DMS53 (cell line): ENCODE measurements around the gene ISG20L2.

ENCODE experiments used
- DNase-seq: peaks from one replicate; lab custom pipeline; 2025; lab: John Stamatoyannopoulos, UW

Gene ISG20L2

GRCh38 chr1:156706657-156707416 is 21.7 kb downstream of the ISG20L2 start:
- peak; percentile 67 for DNase-seq

GRCh38 chr1:156705918-156706656 is 22.5 kb downstream of the ISG20L2 start:
- DNase-seq = peak; percentile 81

GRCh38 chr1:156705321-156705917 is 23.1 kb downstream of the ISG20L2 start, which contains the start of gene CRABP2:
TSS of gene CRABP2 (minus strand) at chr1:156705583. CDS start at chr1:156705446, 137 bp downstream.
- DNase-seq = peak; percentile 74

GRCh38 chr1:156704930-156705320 is 23.6 kb downstream of the ISG20L2 start:
- peak; percentile 82 for DNase-seq

- DNase-seq = no peak
Observed at GRCh38 chr1:156704166-156704711, 24.3 kb downstream of the ISG20L2 start.

GRCh38 chr1:156703741-156704140 is 24.8 kb downstream of the ISG20L2 start:
- no peak for DNase-seq

GRCh38 chr1:156703336-156703735 is 25.2 kb downstream of the ISG20L2 start:
- no peak for DNase-seq

GRCh38 chr1:156700736-156701531 is 27.6 kb downstream of the ISG20L2 start:
- no peak for DNase-seq

GRCh38 chr1:156698995-156699394 is 29.6 kb downstream of the ISG20L2 start:
- DNase-seq = no peak

- DNase-seq = peak; percentile 74
Observed at GRCh38 chr1:156697481-156697880, 31.1 kb downstream of the ISG20L2 start.

- no peak for DNase-seq
Observed at GRCh38 chr1:156696755-156697154, 31.8 kb downstream of the ISG20L2 start.

GRCh38 chr1:156694690-156694962 is 33.9 kb downstream of the ISG20L2 start:
- DNase-seq = no peak

GRCh38 chr1:156693848-156694689 is 34.5 kb downstream of the ISG20L2 start:
- peak; percentile 53 for DNase-seq

- DNase-seq = peak; percentile 90
Observed at GRCh38 chr1:156692925-156693847, 35.4 kb downstream of the ISG20L2 start.

GRCh38 chr1:156692441-156692924 is 36.1 kb downstream of the ISG20L2 start:
- DNase-seq = peak; percentile 76

- DNase-seq = peak; percentile 23
Observed at GRCh38 chr1:156691665-156692440, 36.7 kb downstream of the ISG20L2 start.

GRCh38 chr1:156691191-156691590 is 37.4 kb downstream of the ISG20L2 start:
- no peak for DNase-seq

- DNase-seq = no peak
Observed at GRCh38 chr1:156690675-156691036, 37.9 kb downstream of the ISG20L2 start.
